A673 (cell line): ENCODE results near the gene KCNB1. TPM values are rescaled to one million over a fixed set of nuclear protein-coding genes. Genes with fewer than 3 reads are reported as not detected.

Experiments
- BruUV-seq: library from RNA; stranded (reverse); fragments of 400-500 nt; replicated peaks from 2 replicates; lab custom pipeline; 2021; lab: Mats Ljungman, UMichigan
- CTCF ChIA-PET: fragments of 300-600 bp; sonication (Branson Sonifier 250); formaldehyde crosslinking; loops from one replicate; lab custom pipeline; 2022; ENCODE audit warnings: antibody characterized with exemption; lab: Charles Lee
- POLR2A ChIA-PET: fragments of 300-600 bp; sonication (Branson Sonifier 250); formaldehyde crosslinking; loops from one replicate; lab custom pipeline; 2022; ENCODE audit warnings: antibody characterized with exemption; ENCODE audit not compliant: low non-redundant PET; lab: Charles Lee
- DNase-seq: peaks from one replicate; pipeline ENCODE4 v3.0.0-alpha.2; 2015; ENCODE audit warnings: low spot score
- H3K27ac ChIP-seq: fragments of 200-600 bp; sonication (generic); 2 replicates; pipeline ENCODE4 v1.5.1; 2016; ENCODE audit warnings: mixed run types, low read depth, mild to moderate bottlenecking, mixed read lengths, antibody characterized with exemption, low read length; ENCODE audit not compliant: poor library complexity, severe bottlenecking
- H3K27me3 ChIP-seq: fragments of 200-600 bp; sonication (generic); replicated peaks from 2 replicates; pipeline ENCODE4 v1.6.1; 2017; ENCODE audit warnings: mixed run types, low read depth, mild to moderate bottlenecking, mixed read lengths, antibody characterized with exemption, low read length; ENCODE audit not compliant: insufficient read depth, poor library complexity
- H3K36me3 ChIP-seq: fragments of 200-600 bp; sonication (generic); 2 replicates; pipeline ENCODE4 v1.6.1; 2016; ENCODE audit warnings: mixed run types, mild to moderate bottlenecking, mixed read lengths, antibody characterized with exemption, low read length; ENCODE audit not compliant: insufficient read depth, poor library complexity, severe bottlenecking
- H3K4me1 ChIP-seq: fragments of 200-600 bp; sonication (generic); 2 replicates; pipeline ENCODE4 v1.6.1; 2017; ENCODE audit warnings: mixed run types, mild to moderate bottlenecking, mixed read lengths, antibody characterized with exemption, low read length; ENCODE audit not compliant: insufficient read depth, poor library complexity, severe bottlenecking
- H3K4me3 ChIP-seq: fragments of 200-600 bp; sonication (generic); 2 replicates; pipeline ENCODE4 v1.5.1; 2016; ENCODE audit warnings: low read depth, mixed run types, mild to moderate bottlenecking, mixed read lengths, low read length; ENCODE audit not compliant: poor library complexity, severe bottlenecking
- H3K9me3 ChIP-seq: fragments of 200-600 bp; sonication (generic); 2 replicates; pipeline ENCODE4 v1.6.1; 2016; ENCODE audit warnings: mixed run types, low read depth, mild to moderate bottlenecking, mixed read lengths, antibody characterized with exemption, low read length; ENCODE audit not compliant: poor library complexity, severe bottlenecking
- EZH2 ChIP-seq: fragments of 200-600 bp; sonication (generic); IDR thresholded peaks from 2 replicates; pipeline ENCODE4 v1.6.1; 2017; ENCODE audit warnings: borderline replicate concordance, low read depth, mild to moderate bottlenecking, mixed read lengths, antibody characterized with exemption, low read length; ENCODE audit not compliant: poor library complexity, severe bottlenecking
- intact Hi-C: fragments of 100-400 bp; cut with micrococcal nuclease; formaldehyde crosslinking; loops from one replicate; pipeline ENCODE4 v1.10.0; 2022; ENCODE audit not compliant: unreplicated experiment
- total RNA-seq: library from RNA; stranded (reverse); gene quantifications from 2 replicates; pipeline ENCODE4 v1.2.3, GENCODE V29; 2021
- TF ChIP-seq, protein P1 (sequence below): fragments of 300-800, 200-600 bp; sonication (generic); conservative IDR thresholded peaks from 2 replicates; pipeline ENCODE4 v1.5.1; 2017; ENCODE audit warnings: low read depth, mild to moderate bottlenecking, antibody characterized with exemption, low read length, moderate library complexity, mixed read lengths

The KCNB1 gene
- total RNA-seq, 1 experiment from 2014 or later: not detected

DNA sequence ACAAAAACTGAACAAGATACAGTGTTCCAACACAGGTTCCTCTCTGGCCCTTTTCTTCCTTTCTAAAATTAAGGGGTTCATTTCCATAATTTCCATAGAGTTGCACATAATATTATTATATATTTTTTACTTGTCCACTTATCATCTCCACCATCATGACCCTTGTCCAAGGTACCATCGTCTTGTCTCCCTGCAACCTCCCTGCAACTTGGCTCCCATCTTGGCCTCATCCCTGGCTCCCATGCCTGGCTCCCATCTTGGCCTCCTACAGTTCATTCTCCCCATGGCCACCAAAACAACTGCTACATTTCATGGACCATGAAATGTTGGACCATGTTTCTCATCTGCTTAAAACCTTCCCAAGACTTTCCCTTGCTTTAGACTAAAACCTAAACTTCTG is 3.1 kb upstream of the KCNB1 start:
- ChIA-PET POLR2A (no interaction called here), CTCF (interaction anchor here (2.9 kb wide), 1 partner anchor 152 kb away, joined by 28 read pairs; no protein-coding TSS in a partner anchor)
- no TSS peak for BruUV-seq
- TF ChIP-seq, protein P1, sequence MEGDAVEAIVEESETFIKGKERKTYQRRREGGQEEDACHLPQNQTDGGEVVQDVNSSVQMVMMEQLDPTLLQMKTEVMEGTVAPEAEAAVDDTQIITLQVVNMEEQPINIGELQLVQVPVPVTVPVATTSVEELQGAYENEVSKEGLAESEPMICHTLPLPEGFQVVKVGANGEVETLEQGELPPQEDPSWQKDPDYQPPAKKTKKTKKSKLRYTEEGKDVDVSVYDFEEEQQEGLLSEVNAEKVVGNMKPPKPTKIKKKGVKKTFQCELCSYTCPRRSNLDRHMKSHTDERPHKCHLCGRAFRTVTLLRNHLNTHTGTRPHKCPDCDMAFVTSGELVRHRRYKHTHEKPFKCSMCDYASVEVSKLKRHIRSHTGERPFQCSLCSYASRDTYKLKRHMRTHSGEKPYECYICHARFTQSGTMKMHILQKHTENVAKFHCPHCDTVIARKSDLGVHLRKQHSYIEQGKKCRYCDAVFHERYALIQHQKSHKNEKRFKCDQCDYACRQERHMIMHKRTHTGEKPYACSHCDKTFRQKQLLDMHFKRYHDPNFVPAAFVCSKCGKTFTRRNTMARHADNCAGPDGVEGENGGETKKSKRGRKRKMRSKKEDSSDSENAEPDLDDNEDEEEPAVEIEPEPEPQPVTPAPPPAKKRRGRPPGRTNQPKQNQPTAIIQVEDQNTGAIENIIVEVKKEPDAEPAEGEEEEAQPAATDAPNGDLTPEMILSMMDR: no peak
- no peak for TF ChIP-seq EZH2
- DNase-seq: no peak
- Histone ChIP-seq H3K4me3 (no peak overlapping the region), H3K27ac (no peak overlapping the region), H3K27me3 (peaks cover 77% of the 10 kb centered on the region), H3K4me1 (no peaks in the 10 kb centered on the region), H3K36me3 (no peaks in the 10 kb centered on the region), H3K9me3 (no peaks in the 10 kb centered on the region)
- intact Hi-C loops: no loop called here

DNA sequence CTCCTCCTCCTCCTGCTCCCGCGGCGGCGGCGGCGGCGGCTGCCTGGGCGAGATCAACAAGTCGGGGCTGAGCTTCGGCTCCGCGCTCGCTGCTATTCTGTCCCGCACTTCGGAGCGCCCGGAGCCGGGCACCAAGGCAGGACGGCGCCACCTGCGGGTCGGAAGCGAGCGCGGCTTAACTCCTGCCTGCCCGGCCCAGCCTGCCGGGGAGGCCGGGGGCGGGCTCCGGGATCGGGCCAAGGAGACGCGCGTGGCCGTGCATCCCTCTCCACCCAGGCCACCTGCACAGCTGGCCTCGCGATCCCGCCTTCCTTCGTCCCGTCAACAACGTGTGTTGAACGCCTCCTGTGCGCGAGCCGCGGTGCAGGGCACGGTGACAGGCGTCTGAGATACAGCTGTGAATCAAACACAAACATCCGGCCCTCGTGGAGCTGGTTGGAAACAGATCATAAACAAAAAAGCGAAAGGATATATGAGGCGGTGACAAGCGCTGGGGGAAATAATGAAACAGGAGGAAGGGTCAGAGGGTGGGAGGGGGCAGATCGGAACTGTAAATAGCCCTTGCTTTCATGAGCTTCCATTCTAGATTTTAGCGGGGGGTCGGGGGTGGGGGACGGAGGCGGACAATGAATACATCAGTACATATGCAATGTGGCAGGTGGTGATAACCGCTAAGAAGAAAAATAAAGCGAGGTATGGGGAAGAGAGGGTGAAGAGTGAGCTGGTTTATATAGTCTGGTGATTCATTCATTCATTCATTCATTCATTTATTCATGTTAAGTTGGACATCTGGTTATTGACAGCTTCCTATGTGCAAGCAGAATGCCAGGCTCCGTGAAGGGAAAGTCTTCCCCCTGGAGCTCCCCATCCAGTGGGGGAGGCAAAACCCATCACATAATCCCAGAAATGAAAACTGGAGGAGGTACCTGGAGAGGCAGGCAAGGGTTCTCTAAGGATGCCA is 2.0 kb upstream of the KCNB1 start:
- POLR2A ChIA-PET: no interaction called here
- H3K27me3 ChIP-seq: peaks cover 74% of the 10 kb centered on the region
- no TSS peak for BruUV-seq
- CTCF ChIA-PET: interaction anchor here (0.7 to 2.9 kb wide), 10 partner anchors 9 to 460 kb away, joined by 3 to 28 read pairs (median 5); no protein-coding TSS in a partner anchor
- H3K4me1 ChIP-seq: no peaks in the 10 kb centered on the region
- no peak overlapping the region for H3K27ac ChIP-seq
- peak; percentile 86 for DNase-seq
- intact Hi-C loops: loop anchor here (1.0 kb wide), 1 partner anchor 150 kb away; no protein-coding TSS in a partner anchor
- H3K4me3 ChIP-seq: peak overlapping the region; percentile 33
- no peak for TF ChIP-seq EZH2
- TF ChIP-seq, protein P1: peak; percentile 85
- H3K36me3 ChIP-seq: no peaks in the 10 kb centered on the region
- H3K9me3 ChIP-seq: no peaks in the 10 kb centered on the region

DNA sequence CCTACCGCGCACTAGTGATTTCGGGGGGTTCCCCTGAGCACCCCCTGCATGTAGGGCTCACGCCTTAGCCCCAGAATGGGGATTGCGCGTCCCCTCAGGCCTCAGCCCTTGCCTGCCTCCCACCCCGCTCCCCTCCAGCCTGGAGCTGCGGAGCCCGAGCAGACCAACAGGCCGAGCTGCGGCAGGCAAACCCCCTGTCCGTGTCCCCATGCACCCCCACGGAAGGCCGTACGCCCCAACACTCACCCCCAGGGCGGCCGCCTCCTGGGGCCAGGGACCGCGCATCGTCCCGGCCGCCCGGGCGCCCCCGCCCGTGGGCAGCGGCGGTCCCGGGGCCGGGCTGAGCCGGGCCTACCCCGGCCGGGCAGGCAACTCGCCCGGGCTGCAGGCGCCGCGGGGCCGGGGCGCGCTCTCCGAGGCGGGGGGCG is 1.2 kb upstream of the KCNB1 start:
- ChIA-PET CTCF (interaction anchor here (0.7 to 2.9 kb wide), 11 partner anchors 9 to 461 kb away, joined by 3 to 28 read pairs (median 5); no protein-coding TSS in a partner anchor), POLR2A (no interaction called here)
- H3K9me3 ChIP-seq: no peaks in the 10 kb centered on the region
- H3K27ac ChIP-seq: no peak overlapping the region
- no peak for TF ChIP-seq EZH2
- TF ChIP-seq, protein P1: no peak
- peak overlapping the region; percentile 25 for H3K4me3 ChIP-seq
- no peaks in the 10 kb centered on the region for H3K36me3 ChIP-seq
- BruUV-seq: no TSS peak
- no peaks in the 10 kb centered on the region for H3K4me1 ChIP-seq
- intact Hi-C loops: loop anchor here (1.0 kb wide), 1 partner anchor 149 kb away; no protein-coding TSS in a partner anchor
- no peak for DNase-seq
- peaks cover 71% of the 10 kb centered on the region for H3K27me3 ChIP-seq
